ENCODE measurements around the gene PKN1.
"Not testable (repeated sequence)": the region's sequence is repeated elsewhere in the genome, so short reads cannot be mapped to it uniquely, and the experiment has no call there.

Gene PKN1

GRCh38 chr19:14492756-14493337 lies 59.7 kb downstream of the PKN1 start:
- no peak for DNase-seq

GRCh38 chr19:14494411-14494810 lies 61.3 kb downstream of the PKN1 start:
- no peak for DNase-seq

- no peak for DNase-seq
Observed at GRCh38 chr19:14494910-14495671, 62.0 kb downstream of the PKN1 start.

GRCh38 chr19:14495672-14496028 lies 62.5 kb downstream of the PKN1 start:
- DNase-seq = no peak

GRCh38 chr19:14496029-14496833 lies 63.1 kb downstream of the PKN1 start, which contains the start of gene GIPC1:
TSS of gene GIPC1 (minus strand) at chr19:14496127. CDS start at chr19:14482976, 13,151 bp downstream.
- peak; percentile 89 for DNase-seq

- no peak for DNase-seq
Observed at GRCh38 chr19:14496834-14497227, 63.7 kb downstream of the PKN1 start.

GRCh38 chr19:14497228-14497921 lies 64.3 kb downstream of the PKN1 start:
- DNase-seq = no peak

- no peak for DNase-seq
Observed at GRCh38 chr19:14502334-14503092, 69.4 kb downstream of the PKN1 start.

- DNase-seq = no peak
Observed at GRCh38 chr19:14503285-14503684, 70.2 kb downstream of the PKN1 start.

- DNase-seq = not testable (repeated sequence)
Observed at GRCh38 chr19:14504575-14504974, 71.5 kb downstream of the PKN1 start.

- DNase-seq = peak; percentile 58
Observed at GRCh38 chr19:14505488-14506239, 72.6 kb downstream of the PKN1 start.

- DNase-seq = no peak
Observed at GRCh38 chr19:14507704-14508542, 74.8 kb downstream of the PKN1 start.

GRCh38 chr19:14510311-14511228 lies 77.5 kb downstream of the PKN1 start:
- peak; percentile 70 for DNase-seq

GRCh38 chr19:14511229-14511593 lies 78.1 kb downstream of the PKN1 start:
- no peak for DNase-seq

- DNase-seq = no peak
Observed at GRCh38 chr19:14512406-14512961, 79.4 kb downstream of the PKN1 start.

- DNase-seq = no peak
Observed at GRCh38 chr19:14514215-14514863, 81.2 kb downstream of the PKN1 start.

- DNase-seq = no peak
Observed at GRCh38 chr19:14515501-14516047, 82.5 kb downstream of the PKN1 start.

- DNase-seq = no peak
Observed at GRCh38 chr19:14516048-14516534, 83.0 kb downstream of the PKN1 start.
